SH-SY5Y (cell line): ENCODE results near the gene ACAA2.

Experiments used
- GATA2 ChIP-seq: IDR thresholded peaks from 2 replicates; pipeline ENCODE4 v1.6.1; 2011; ENCODE audit warnings: mild to moderate bottlenecking, low read depth, low read length
- GATA3 ChIP-seq: IDR thresholded peaks from 2 replicates; pipeline ENCODE4 v1.6.1; 2011; ENCODE audit warnings: low read depth, mild to moderate bottlenecking, low read length, moderate library complexity

DNA sequence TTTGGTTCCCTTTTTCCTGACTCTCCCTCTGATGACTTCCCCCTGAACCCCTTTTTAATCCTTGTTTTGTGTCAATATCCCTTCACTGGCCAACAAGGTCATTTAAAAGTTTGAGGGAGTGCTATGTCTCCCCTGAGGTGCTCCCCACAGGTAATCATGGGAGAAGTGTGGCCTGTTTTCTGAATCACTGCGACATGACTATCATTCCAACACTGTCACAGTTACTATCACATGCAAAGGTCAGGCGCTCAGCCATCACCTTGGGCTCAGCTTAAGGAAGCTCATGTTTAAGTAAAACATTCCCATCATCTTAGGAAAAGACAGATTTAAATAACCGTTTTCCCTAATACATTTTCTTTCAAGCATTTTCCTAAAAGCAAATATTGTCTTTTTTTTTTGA is 20.9 kb upstream of the ACAA2 start:
- TF ChIP-seq GATA2, result no peak
- no peak for TF ChIP-seq GATA3
